H1 (cell line): Measurements from ENCODE around the gene ZNF407. TPM values are rescaled to one million over a fixed set of nuclear protein-coding genes. Genes with fewer than 3 reads are reported as not detected.

Experiments used
- CTCF ChIA-PET: fragments of 300-600 bp; sonication (Branson Sonifier 250); formaldehyde crosslinking; loops from one replicate; lab custom pipeline; 2021; ENCODE audit not compliant: partially characterized antibody; lab: Charles Lee
- POLR2A ChIA-PET: fragments of 300-600 bp; sonication (Branson Sonifier 250); formaldehyde crosslinking; loops from one replicate; lab custom pipeline; 2021; ENCODE audit warnings: inconsistent platforms; ENCODE audit not compliant: partially characterized antibody; lab: Charles Lee
- DNase-seq, 2 experiments: peaks; one replicate each; pipeline versions ENCODE4 v3.0.0 to v3.0.0-alpha.2; 2010 to 2022; ENCODE audit warnings: low spot score in 2 of 2, low read depth in 1 of 2, mixed read lengths in 1 of 2
- FAIRE-seq: peaks from 2 replicates; lab custom pipeline; 2011; peaks lifted over from hg19 to GRCh38; lab: Jason Lieb, UNC
- H2AFZ ChIP-seq: 2 replicates; pipeline ENCODE4 v1.8.1; 2012; ENCODE audit warnings: low read length, inconsistent platforms
- H2AK5ac ChIP-seq: 2 replicates; pipeline ENCODE4 v1.6.1; 2013; ENCODE audit warnings: low read depth, low read length
- H2BK120ac ChIP-seq: replicated peaks from 2 replicates; pipeline ENCODE3; 2013; ENCODE audit warnings: low read depth, low read length, inconsistent platforms
- H2BK12ac ChIP-seq: 2 replicates; pipeline ENCODE4 v1.6.1; 2013; ENCODE audit warnings: low read depth, low read length
- H2BK15ac ChIP-seq: 2 replicates; pipeline ENCODE4 v1.6.1; 2013; ENCODE audit warnings: low read length
- H2BK20ac ChIP-seq: 2 replicates; pipeline ENCODE4 v1.6.1; 2013; ENCODE audit warnings: low read length
- H2BK5ac ChIP-seq: 2 replicates; pipeline ENCODE4 v1.6.1; 2013; ENCODE audit warnings: low read depth, low read length
- H3K14ac ChIP-seq: 2 replicates; pipeline ENCODE4 v1.6.1; 2013; ENCODE audit warnings: inconsistent platforms; ENCODE audit not compliant: insufficient read length
- H3K18ac ChIP-seq: 2 replicates; pipeline ENCODE4 v1.6.1; 2013; ENCODE audit warnings: low read length; ENCODE audit errors: extremely low read depth
- H3K23ac ChIP-seq: 2 replicates; pipeline ENCODE4 v1.6.1; 2013; ENCODE audit warnings: inconsistent platforms; ENCODE audit not compliant: insufficient read length
- H3K23me2 ChIP-seq: 2 replicates; pipeline ENCODE4 v1.6.1; 2013; ENCODE audit warnings: low read depth, low read length
- H3K27ac ChIP-seq: 2 replicates; pipeline ENCODE4 v1.6.1; 2011; ENCODE audit warnings: low read depth, low read length, inconsistent platforms
- H3K27me3 ChIP-seq, 4 experiments: replicated peaks in 1 of 4; 1 replicate in 1 of 4; 2 replicates in 3 of 4; pipeline versions ENCODE4 v1.6.1 to v1.8.1; 2011 to 2013; ENCODE audit warnings: low read length in 3 of 4, mild to moderate bottlenecking in 3 of 4, inconsistent platforms in 2 of 4, mixed read lengths in 2 of 4, moderate library complexity in 1 of 4; ENCODE audit not compliant: control insufficient read depth in 3 of 4, insufficient read depth in 3 of 4; ENCODE audit errors: extremely low read depth in 1 of 4
- H3K36me3 ChIP-seq, 4 experiments: 2 replicates each; pipeline versions ENCODE4 v1.6.1 to v1.8.1; 2011 to 2013; ENCODE audit warnings: mild to moderate bottlenecking in 4 of 4, low read length in 3 of 4, moderate library complexity in 2 of 4, control low read depth in 1 of 4, inconsistent platforms in 1 of 4; ENCODE audit not compliant: insufficient read depth in 4 of 4, control insufficient read depth in 2 of 4
- H3K4ac ChIP-seq: replicated peaks from 2 replicates; pipeline ENCODE3; 2013; ENCODE audit warnings: low read length, low read depth, mixed read lengths, inconsistent platforms; ENCODE audit not compliant: insufficient read length
- H3K4me1 ChIP-seq, 4 experiments: replicated peaks in 1 of 4; 1 replicate in 1 of 4; 2 replicates in 3 of 4; pipeline versions ENCODE4 v1.6.1 to v1.8.1; 2011 to 2013; ENCODE audit warnings: low read length in 3 of 4, inconsistent platforms in 2 of 4, mixed read lengths in 1 of 4; ENCODE audit not compliant: insufficient read depth in 4 of 4, control insufficient read depth in 3 of 4
- H3K4me2 ChIP-seq, 2 experiments: 2 replicates each; pipeline versions ENCODE4 v1.6.1 to v1.8.1; 2011 to 2013; ENCODE audit warnings: low read depth in 2 of 2, low read length in 2 of 2, control low read depth in 1 of 2, inconsistent platforms in 1 of 2, mild to moderate bottlenecking in 1 of 2; ENCODE audit not compliant: insufficient read depth in 1 of 2
- H3K4me3 ChIP-seq, 4 experiments: fragments of 200-600, 300-600 bp in 1 of 4; sonication (generic), shearing (Covaris generic), sonication (Bioruptor Twin) in 1 of 4; 2 replicates each; pipeline versions ENCODE4 v1.5.1 to v1.8.1; 2011 to 2016; ENCODE audit warnings: low read length in 4 of 4, low read depth in 3 of 4, control low read depth in 2 of 4, inconsistent platforms in 2 of 4, mild to moderate bottlenecking in 2 of 4, mixed read lengths in 1 of 4, moderate library complexity in 1 of 4; ENCODE audit not compliant: insufficient read depth in 2 of 4; ENCODE audit errors: extremely low read depth in 1 of 4
- H3K56ac ChIP-seq: replicated peaks from 2 replicates; pipeline ENCODE3; 2013; ENCODE audit warnings: low read depth, mild to moderate bottlenecking, mixed read lengths, low read length, inconsistent platforms; ENCODE audit not compliant: insufficient read length
- H3K79me1 ChIP-seq: 2 replicates; pipeline ENCODE4 v1.6.1; 2013; ENCODE audit warnings: low read depth, low read length, control low read depth
- H3K79me2 ChIP-seq, 2 experiments: 2 replicates each; pipeline versions ENCODE4 v1.6.1 to v1.8.1; 2012 to 2013; ENCODE audit warnings: low read length in 2 of 2, mild to moderate bottlenecking in 2 of 2, inconsistent platforms in 1 of 2; ENCODE audit not compliant: insufficient read depth in 2 of 2, control insufficient read depth in 1 of 2
- H3K9ac ChIP-seq, 4 experiments: replicated peaks in 1 of 4; 1 replicate in 1 of 4; 2 replicates in 3 of 4; pipeline versions ENCODE4 v1.6.1 to v1.8.1; 2011 to 2013; ENCODE audit warnings: low read depth in 3 of 4, low read length in 3 of 4, control low read depth in 2 of 4, mild to moderate bottlenecking in 2 of 4, moderate library complexity in 2 of 4, inconsistent platforms in 1 of 4; ENCODE audit errors: extremely low read depth in 1 of 4
- H3K9me3 ChIP-seq, 2 experiments: 2 replicates each; pipeline versions ENCODE4 v1.6.1 to v1.8.1; 2012 to 2013; ENCODE audit warnings: mild to moderate bottlenecking in 2 of 2, moderate library complexity in 2 of 2, control low read depth in 1 of 2, inconsistent platforms in 1 of 2, low read depth in 1 of 2, low read length in 1 of 2, mixed read lengths in 1 of 2; ENCODE audit not compliant: insufficient read depth in 2 of 2
- H4K20me1 ChIP-seq, 2 experiments: replicated peaks in 1 of 2; 2 replicates each; pipeline versions ENCODE3 to v1.8.1; 2011 to 2013; ENCODE audit warnings: inconsistent platforms in 2 of 2, low read length in 2 of 2, mild to moderate bottlenecking in 1 of 2; ENCODE audit not compliant: insufficient read depth in 2 of 2, control insufficient read depth in 1 of 2
- H4K5ac ChIP-seq: 2 replicates; pipeline ENCODE4 v1.6.1; 2013; ENCODE audit warnings: low read length, low read depth, mixed read lengths, inconsistent platforms; ENCODE audit not compliant: insufficient read length
- H4K8ac ChIP-seq: 2 replicates; pipeline ENCODE4 v1.8.0; 2013; ENCODE audit warnings: mild to moderate bottlenecking, moderate library complexity, low read length, inconsistent platforms; ENCODE audit not compliant: insufficient read depth; ENCODE audit errors: extremely low read depth
- H4K91ac ChIP-seq: replicated peaks from 2 replicates; pipeline ENCODE3; 2013; ENCODE audit warnings: low read length, mixed read lengths, inconsistent platforms; ENCODE audit not compliant: insufficient read length
- RXRA ChIP-seq: IDR thresholded peaks from 2 replicates; pipeline ENCODE4 v1.6.1; 2011; ENCODE audit warnings: low read depth, mild to moderate bottlenecking, low read length, moderate library complexity; ENCODE audit not compliant: insufficient read depth
- WGBS, 2 experiments: shearing (Covaris generic) in 1 of 2; methylation state at CpG; one replicate each; pipeline versions ENCODE4 v1.1.6 to v1.1.7; 2013 to 2015; ENCODE audit warnings: low lambda C conversion rate in 2 of 2, mixed read lengths in 2 of 2, inconsistent platforms in 1 of 2, low coverage in 1 of 2, missing lambda C conversion rate in 1 of 2; ENCODE audit not compliant: insufficient replicate concordance in 2 of 2, insufficient coverage in 1 of 2, insufficient read length in 1 of 2; ENCODE audit errors: extremely low coverage in 1 of 2, missing lambda C conversion rate in 1 of 2; 5-methylcytosine and 5-hydroxymethylcytosine counted together
- polyA plus RNA-seq, 7 experiments: library from polyadenylated mRNA; depleted of rRNA in 3 of 7; stranded (reverse) in 5 of 7; unstranded in 2 of 7; fragments of >200 nt in 5 of 7; fragments of 200-250 nt in 2 of 7; gene quantifications; 1 replicate in 5 of 7; 2 replicates in 1 of 7; 4 replicates in 1 of 7; pipeline versions ENCODE4 v1.2.1 to v1.2.3, GENCODE V29; 2011 to 2013; ENCODE audit warnings: missing spikeins in 2 of 7, mixed read lengths in 2 of 7
- total RNA-seq: library from RNA; stranded (reverse); fragmentation: NEBNext Ultra II Directional; extraction: Animal tissue kit (Norgen Biotek cat#: 25700); gene quantifications from 2 replicates; pipeline ENCODE4 v1.2.1, GENCODE V29; 2021

ZNF407 gene
- total and polyA plus RNA-seq, 2 of the 8 experiments (the other 6 are each of a cell fraction or from before 2014, with no cell fraction given), result 1.5 to 6.8 TPM

DNA sequence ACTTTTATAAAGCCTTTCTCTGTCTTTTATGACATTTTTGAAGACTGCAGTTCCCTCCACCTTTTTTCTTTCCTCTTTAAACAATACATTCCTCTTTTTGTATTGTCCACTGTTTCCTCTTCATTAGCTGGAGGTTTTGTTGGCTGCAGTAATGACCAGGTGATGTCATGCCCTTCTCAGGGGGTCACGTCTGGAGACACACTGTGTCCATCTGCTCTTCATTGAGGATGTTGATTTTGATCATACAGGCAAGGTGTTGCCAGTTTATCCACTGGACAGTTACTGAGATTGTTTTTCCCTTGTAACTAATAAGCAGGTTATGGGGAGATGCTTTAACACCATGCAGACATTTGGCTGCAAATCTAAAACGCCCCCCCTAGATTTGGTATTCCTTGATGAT, 19.8 kb downstream of the ZNF407 start:
- FAIRE-seq, result no peak
- H4K5ac ChIP-seq, result no peak overlapping the region
- H2BK120ac ChIP-seq, result no peak overlapping the region
- H3K79me1 ChIP-seq, result peaks cover 2% of the 10 kb centered on the region; the same call in 1 of the 2 replicates
- peaks cover 0 to 1% of the 10 kb centered on the region in 2 experiments for H4K20me1 ChIP-seq
- WGBS, 2 experiments, result 89% methylated on average over 2 of the region's 2 CpGs; no CpG with 5 or more reads in 1 of the 2 experiments
- H3K23ac ChIP-seq, result no peak overlapping the region
- no peak overlapping the region for H4K91ac ChIP-seq
- H3K56ac ChIP-seq, result no peak overlapping the region
- no peak overlapping the region for H4K8ac ChIP-seq
- no peak overlapping the region for H3K4ac ChIP-seq
- H3K18ac ChIP-seq, result no peak overlapping the region
- peaks cover 0 to 4% (median 1%) of the 10 kb centered on the region in 4 experiments; a peak in 2 of 7 replicates for H3K4me1 ChIP-seq
- H3K36me3 ChIP-seq, result no peaks in the 10 kb centered on the region
- DNase-seq, result no peak
- H3K9me3 ChIP-seq, result peaks cover 0 to 5% of the 10 kb centered on the region in 2 experiments; a peak in 1 of 4 replicates
- ChIA-PET CTCF (no interaction called here), POLR2A (no interaction called here)
- no peak overlapping the region for H2BK12ac ChIP-seq
- H3K9ac ChIP-seq, result no peak overlapping the region
- H2AFZ ChIP-seq, result no peak overlapping the region
- H3K27ac ChIP-seq, result no peak overlapping the region
- no peak for TF ChIP-seq RXRA
- TF ChIP-seq, all 59 proteins: peak for 0
- no peak overlapping the region for H3K14ac ChIP-seq
- H3K23me2 ChIP-seq, result peaks cover 7% of the 10 kb centered on the region
- no peak overlapping the region for H3K4me3 ChIP-seq
- H3K27me3 ChIP-seq, result no peaks in the 10 kb centered on the region
- H2BK15ac ChIP-seq, result no peak overlapping the region
- no peak overlapping the region for H2BK5ac ChIP-seq
- H2BK20ac ChIP-seq, result no peak overlapping the region
- H2AK5ac ChIP-seq, result no peak overlapping the region
- peaks cover 0 to 6% of the 10 kb centered on the region in 2 experiments; a peak in 2 of 4 replicates for H3K79me2 ChIP-seq
- no peak overlapping the region for H3K4me2 ChIP-seq
